Heart left ventricle (tissue), 16 donors: ENCODE results near the gene PPM1L. TPM values are rescaled to one million over a fixed set of nuclear protein-coding genes. Genes with fewer than 3 reads are reported as not detected.
A peak's percentile ranks its signal among the peaks of the same experiment; 100 is the strongest.

Experiments used
- ATAC-seq, 4 donors: fragments of 200-7000 bp; cut with Tn5 transposase; one replicate each; pipeline ENCODE4 v1.9.1; 2020 to 2022; ENCODE audit warnings: moderate library complexity in 4 of 4, mild to moderate bottlenecking in 3 of 4, moderate number of reproducible peaks in 1 of 4
- DNase-seq, 5 donors: peaks; one replicate each; pipeline ENCODE4 v3.0.0-alpha.2; 2020
- H3K27ac ChIP-seq, 12 donors: fragments of 200-600 bp; sonication (generic) in 4 of 12; one replicate each; pipeline versions ENCODE4 v1.5.0 to v1.8.0; 2016 to 2022; ENCODE audit warnings: mild to moderate bottlenecking in 2 of 12
- H3K27me3 ChIP-seq, 9 donors: fragments of 200-600 bp; sonication (generic) in 2 of 9; one replicate each; pipeline versions ENCODE4 v1.5.1 to v1.8.0; 2016 to 2022; ENCODE audit warnings: mild to moderate bottlenecking in 3 of 9
- H3K36me3 ChIP-seq, 9 donors: fragments of 200-600 bp; sonication (generic) in 2 of 9; one replicate each; pipeline versions ENCODE4 v1.5.0 to v1.8.0; 2018 to 2022; ENCODE audit warnings: mild to moderate bottlenecking in 2 of 9
- H3K4me1 ChIP-seq, 12 donors: fragments of 200-600 bp; sonication (generic) in 4 of 12; one replicate each; pipeline versions ENCODE4 v1.5.0 to v1.8.0; 2016 to 2022; ENCODE audit warnings: mild to moderate bottlenecking in 3 of 12
- H3K4me3 ChIP-seq, 12 donors: fragments of 200-600 bp; sonication (generic) in 4 of 12; one replicate each; pipeline versions ENCODE4 v1.5.0 to v1.8.0; 2017 to 2022; ENCODE audit warnings: mild to moderate bottlenecking in 9 of 12, moderate library complexity in 4 of 12
- H3K9me3 ChIP-seq, 12 donors: fragments of 200-600 bp; sonication (generic) in 4 of 12; one replicate each; pipeline versions ENCODE4 v1.5.0 to v1.8.0; 2016 to 2022; ENCODE audit warnings: mild to moderate bottlenecking in 1 of 12
- POLR2A ChIP-seq, 2 donors: fragments of 450-650 bp; IDR thresholded peaks; one replicate each; pipeline ENCODE4 v1.6.1; 2017; ENCODE audit warnings: antibody characterized with exemption in 2 of 2, mild to moderate bottlenecking in 2 of 2, moderate library complexity in 2 of 2
- WGBS, 4 donors: extraction: QIAGEN DNeasy Blood & Tissue Kit in 2 of 4; methylation state at CpG; one replicate each; pipeline versions ENCODE4 v1.1.5 to v1.1.7; 2013 to 2018; 5-methylcytosine and 5-hydroxymethylcytosine counted together
- intact Hi-C, 10 donors: fragments of 100-400 bp; cut with DNase I; formaldehyde crosslinking; loops; one replicate each; pipeline versions ENCODE4 v1.11.1 to v1.14.2; 2022
- polyA plus RNA-seq, 2 donors: library from polyadenylated mRNA; stranded (reverse); fragments of 200-250 nt; gene quantifications; one replicate each; pipeline ENCODE4 v1.2.3, GENCODE V29; 2013
- total RNA-seq, 9 donors: library from RNA; depleted of rRNA in 2 of 9; stranded (reverse); fragments of >200 nt in 2 of 9; fragmentation: NEBNext Ultra II Directional in 3 of 9; extraction: Animal tissue kit (Norgen Biotek cat#: 25700) in 3 of 9; gene quantifications; one replicate each; pipeline versions ENCODE4 v1.1.0 to v1.2.4, GENCODE V29; 2016 to 2023
- TF ChIP-seq, protein P1 (sequence below), 12 donors: fragments of 200-600 bp; sonication (generic) in 4 of 12; IDR thresholded peaks; one replicate each; pipeline versions ENCODE4 v1.5.0 to v1.8.0; 2018 to 2022; ENCODE audit warnings: antibody characterized with exemption in 12 of 12, mild to moderate bottlenecking in 5 of 12
- donor health status: ischemic (EF 13 %, LVEDD 7.1; RV severe dilation, severe dysfunction).
- donor health status: healthy with polysubstance abuse.
- donor health status: DM: no; HTN: yes; CAD: no.
- donor health status: DM: no; HTN: no; CAD: no.
- donor health status: ischemic (EF 25% LVEDD 6.9; RV normal size, moderate dysfunction).
- donor health status: ischemic (EF 25% LVEDD 5.7; RV mildly dilated, moderate dysfunction).
- donor health status: healthy.
- donor health status: DM: yes; HTN: yes; CAD: no.
- donor health status: ischemic (EF 35%, LVEDD 5.7; RV mildly dilated, moderate dysfunction).
- donor health status: nonischemic (EF 11% LVEDD 7.7; RV severe dilation, severe dysfunction).
- donor health status: DM: yes; HTN: yes; CAD: no.
- donor health status: PGD.
- donor health status: ischemic (EF 29% LVEDD 5.4; RV normal size, mild dysfunction).
- donor health status: nonischemic (EF 23%, LVEDD 6.1; RV moderate dilation, normal function).

PPM1L gene
- total and polyA plus RNA-seq, 11 donors, result 6.2 to 89.6 (median 41.7) TPM

DNA sequence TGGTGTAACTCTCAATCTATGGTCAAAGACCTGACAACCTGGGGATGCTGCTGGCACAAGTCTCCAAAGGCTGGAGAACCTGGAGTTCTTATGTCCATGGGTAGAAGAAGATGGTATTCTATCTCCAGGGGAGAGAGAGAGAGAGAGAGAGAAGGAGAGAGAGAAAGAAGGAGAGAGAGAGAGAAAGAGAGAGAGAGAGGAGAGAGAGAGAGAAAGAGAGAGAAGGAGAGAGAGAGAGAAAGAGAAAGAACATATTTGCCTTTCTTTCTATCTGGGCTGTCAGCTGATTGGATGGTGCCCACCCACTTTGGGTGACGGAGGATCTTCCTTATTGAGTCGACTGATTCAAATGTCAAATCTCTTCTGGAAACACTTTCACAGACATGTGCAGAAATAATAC, 84.6 kb downstream of the PPM1L start:
- Histone ChIP-seq H3K4me3 (no peak overlapping the region), H3K27me3 (no peaks in the 10 kb centered on the region), H3K36me3 (no peaks in the 10 kb centered on the region), H3K9me3 (peaks cover 0 to 10% (median 0%) of the 10 kb centered on the region in 12 donors), H3K27ac (no peak overlapping the region), H3K4me1 (peaks cover 0 to 20% (median 3%) of the 10 kb centered on the region in 12 donors)
- intact Hi-C loops, result loop anchor here in 1 of 10 donors (10.0 kb wide), 1 partner anchor 94 kb away; no protein-coding TSS in a partner anchor
- DNase-seq (no peak), ATAC-seq (no peak)
- no peak for TF ChIP-seq POLR2A (IDR thresholded peaks at IDR 0.05)
- 53 to 65% (median 63%) methylated on average over 2 of the region's 2 CpGs for WGBS, 4 donors

DNA sequence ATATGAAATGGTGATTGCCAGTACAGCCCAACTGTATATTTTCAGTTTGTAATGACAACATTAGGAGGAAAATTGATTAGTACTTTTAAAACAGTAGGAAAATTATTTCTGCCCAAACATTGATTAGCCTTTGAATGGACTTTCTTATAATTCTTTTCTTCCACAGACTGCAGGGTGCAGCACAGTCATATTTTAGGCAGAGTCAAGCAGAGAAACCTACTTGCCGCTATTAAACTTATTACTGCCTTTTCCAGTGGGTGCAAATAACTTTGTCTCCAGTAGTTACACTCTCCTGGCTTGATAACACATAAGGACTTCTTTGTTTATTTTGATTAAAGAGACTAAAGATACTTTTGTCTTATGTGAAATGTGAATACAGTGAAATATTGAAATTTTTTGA, 85.4 kb downstream of the PPM1L start:
- WGBS, 4 donors, result 69 to 83% (median 74%) methylated on average over 1 of the region's 1 CpG
- intact Hi-C loops, result loop anchor here in 1 of 10 donors (10.0 kb wide), 1 partner anchor 93 kb away; no protein-coding TSS in a partner anchor
- no peak for TF ChIP-seq POLR2A (IDR thresholded peaks at IDR 0.05)
- TF ChIP-seq, protein P1, sequence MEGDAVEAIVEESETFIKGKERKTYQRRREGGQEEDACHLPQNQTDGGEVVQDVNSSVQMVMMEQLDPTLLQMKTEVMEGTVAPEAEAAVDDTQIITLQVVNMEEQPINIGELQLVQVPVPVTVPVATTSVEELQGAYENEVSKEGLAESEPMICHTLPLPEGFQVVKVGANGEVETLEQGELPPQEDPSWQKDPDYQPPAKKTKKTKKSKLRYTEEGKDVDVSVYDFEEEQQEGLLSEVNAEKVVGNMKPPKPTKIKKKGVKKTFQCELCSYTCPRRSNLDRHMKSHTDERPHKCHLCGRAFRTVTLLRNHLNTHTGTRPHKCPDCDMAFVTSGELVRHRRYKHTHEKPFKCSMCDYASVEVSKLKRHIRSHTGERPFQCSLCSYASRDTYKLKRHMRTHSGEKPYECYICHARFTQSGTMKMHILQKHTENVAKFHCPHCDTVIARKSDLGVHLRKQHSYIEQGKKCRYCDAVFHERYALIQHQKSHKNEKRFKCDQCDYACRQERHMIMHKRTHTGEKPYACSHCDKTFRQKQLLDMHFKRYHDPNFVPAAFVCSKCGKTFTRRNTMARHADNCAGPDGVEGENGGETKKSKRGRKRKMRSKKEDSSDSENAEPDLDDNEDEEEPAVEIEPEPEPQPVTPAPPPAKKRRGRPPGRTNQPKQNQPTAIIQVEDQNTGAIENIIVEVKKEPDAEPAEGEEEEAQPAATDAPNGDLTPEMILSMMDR (IDR thresholded peaks at IDR 0.05), result peak in 4 of 12 donors; percentile 12 to 28 (median 26)
- Histone ChIP-seq H3K27ac (no peak overlapping the region), H3K4me1 (peaks cover 0 to 19% (median 3%) of the 10 kb centered on the region in 12 donors), H3K4me3 (no peak overlapping the region), H3K36me3 (no peaks in the 10 kb centered on the region), H3K9me3 (peaks cover 0 to 10% (median 0%) of the 10 kb centered on the region in 12 donors), H3K27me3 (no peaks in the 10 kb centered on the region)
- DNase-seq (no peak), ATAC-seq (peak in 2 of 4 donors; percentile 39 to 52)

DNA sequence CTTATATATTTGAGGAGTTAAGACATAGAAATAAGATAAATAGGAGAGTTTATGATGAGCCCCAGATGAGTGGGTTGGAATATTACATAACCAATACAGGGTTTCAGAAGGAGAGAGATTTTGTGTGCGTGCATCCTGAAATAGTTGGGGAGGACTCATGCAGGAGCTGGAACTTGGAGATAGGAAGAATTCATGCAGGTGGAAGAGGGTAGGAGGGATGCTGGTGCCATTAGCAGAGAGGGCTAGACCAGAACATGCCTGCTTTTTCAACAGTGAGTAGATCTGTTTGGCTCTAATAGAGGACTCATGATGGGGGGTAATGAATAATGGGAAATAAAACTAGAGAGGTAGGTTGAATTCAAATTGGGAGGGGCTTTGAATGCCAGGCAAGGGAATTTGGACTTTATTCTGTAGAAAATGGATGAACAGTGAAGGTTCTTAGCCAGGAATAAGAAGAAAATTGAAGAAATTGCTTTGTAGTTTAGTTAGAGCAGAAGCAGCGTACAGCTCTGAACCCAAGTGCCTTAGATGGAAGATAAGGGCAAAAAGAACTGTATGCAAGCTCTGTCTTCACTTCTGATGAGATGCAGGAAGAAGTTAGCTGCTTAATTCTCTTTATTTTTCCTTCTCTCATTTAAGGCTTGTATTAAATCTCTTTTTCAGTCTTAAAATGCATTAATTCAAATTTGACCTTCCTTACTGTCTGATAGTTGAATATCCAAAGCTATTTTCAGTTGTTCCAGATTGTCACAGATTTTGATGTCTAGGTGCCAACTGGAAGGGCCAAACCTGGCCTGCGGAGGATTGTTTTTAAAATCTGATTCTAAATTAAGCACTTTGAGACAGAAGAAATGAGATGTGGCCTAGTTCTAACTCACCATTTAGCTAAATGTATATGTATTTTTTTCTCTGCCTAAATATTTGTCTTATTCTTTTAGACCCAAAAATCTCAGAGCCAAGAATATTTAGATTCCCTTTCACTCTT, 86.3 kb downstream of the PPM1L start:
- peaks cover 0 to 16% (median 3%) of the 10 kb centered on the region in 12 donors for H3K4me1 ChIP-seq
- peaks cover 0 to 10% (median 0%) of the 10 kb centered on the region in 12 donors for H3K9me3 ChIP-seq
- TF ChIP-seq POLR2A (IDR thresholded peaks at IDR 0.05), result no peak
- TF ChIP-seq, protein P1 (IDR thresholded peaks at IDR 0.05), result no peak
- no peak overlapping the region for H3K4me3 ChIP-seq
- H3K36me3 ChIP-seq, result no peaks in the 10 kb centered on the region
- WGBS, 4 donors, result 55 to 68% (median 65%) methylated on average over 3 of the region's 3 CpGs
- DNase-seq (no peak), ATAC-seq (no peak)
- H3K27me3 ChIP-seq, result no peaks in the 10 kb centered on the region
- peak overlapping the region in 4 of 12 donors; percentile 7 to 30 (median 20) for H3K27ac ChIP-seq
- intact Hi-C loops, result loop anchor here in 1 of 10 donors (10.0 kb wide), 1 partner anchor 92 kb away; no protein-coding TSS in a partner anchor

DNA sequence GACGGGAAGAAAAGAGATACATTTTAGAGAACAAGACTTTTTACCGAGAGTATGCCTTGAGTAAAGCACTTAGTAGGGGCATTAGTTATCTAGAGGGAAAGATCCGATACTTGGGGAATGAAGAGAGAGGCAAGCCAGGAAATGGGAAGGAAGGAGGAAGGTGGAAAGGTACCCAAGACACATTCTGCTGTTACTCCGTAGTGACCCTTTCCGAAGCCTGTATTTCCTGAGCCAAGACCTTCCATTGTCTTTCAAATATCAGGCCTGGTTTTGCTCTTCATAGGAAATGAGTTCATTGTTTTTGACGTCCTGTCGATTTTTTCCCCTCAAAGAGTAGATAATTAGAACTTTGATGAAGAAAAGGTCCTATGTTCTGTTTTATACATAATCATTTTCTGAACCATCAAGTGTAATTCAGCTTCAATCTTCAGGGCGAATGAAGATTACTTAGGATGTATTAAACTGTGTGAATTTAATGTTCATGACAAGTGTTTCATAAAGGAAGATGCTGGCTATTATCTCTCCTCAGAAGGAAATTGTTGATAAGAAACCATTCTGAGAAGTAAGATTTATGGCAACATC, 95.7 kb downstream of the PPM1L start:
- Histone ChIP-seq H3K9me3 (peaks cover 0 to 8% (median 0%) of the 10 kb centered on the region in 12 donors), H3K27me3 (no peaks in the 10 kb centered on the region), H3K27ac (no peak overlapping the region), H3K4me1 (no peaks in the 10 kb centered on the region), H3K36me3 (no peaks in the 10 kb centered on the region), H3K4me3 (no peak overlapping the region)
- ATAC-seq (no peak), DNase-seq (no peak)
- intact Hi-C loops, result no loop called here
- TF ChIP-seq, protein P1 (IDR thresholded peaks at IDR 0.05), result no peak
- TF ChIP-seq POLR2A (IDR thresholded peaks at IDR 0.05), result no peak
- WGBS, 4 donors, result 65 to 74% (median 67%) methylated on average over 8 of the region's 8 CpGs
